Measurements from ENCODE around the gene FANCD2. TPM values are rescaled to one million over a fixed set of nuclear protein-coding genes. Genes with fewer than 3 reads are reported as not detected.

The FANCD2 gene
- polyA plus RNA-seq, 3 donors: 1.3 to 11.6 (median 2.4) TPM

GRCh38 chr3:10010878-10011465 is 15.3 kb upstream of the FANCD2 start:
- TF ChIP-seq CTCF (IDR thresholded peaks at IDR 0.05): no peak
- peaks cover 0 to 5% of the 10 kb centered on the region in 2 donors for H3K36me3 Mint-ChIP-seq
- Histone ChIP-seq H3K9ac (ENCODE audit: insufficient read depth, low read length, poor library complexity, severe bottlenecking) (peak overlapping the region; percentile 43), H3K79me2 (ENCODE audit: insufficient read depth, low read length) (no peaks in the 10 kb centered on the region), H3K36me3 (replicated peaks in 1 of 2; ENCODE audit: control insufficient read depth in 1 of 2, insufficient read depth in 2 of 2, low read length in 2 of 2) (no peaks in the 10 kb centered on the region), H3K4me1 (ENCODE audit: control insufficient read depth in 1 of 2, insufficient read depth in 2 of 2, low read length in 2 of 2) (peaks cover 46 to 49% of the 10 kb centered on the region in 2 donors), H3K4me3 (replicated peaks in 1 of 3; ENCODE audit: low read depth in 2 of 3, low read length in 3 of 3) (peak overlapping the region; percentile 51 to 82 (median 55)), H3K27ac (ENCODE audit: low read depth in 1 of 2, low read length in 2 of 2) (no peak overlapping the region), H4K20me1 (ENCODE audit: insufficient read depth, low read length) (no peaks in the 10 kb centered on the region), H3K27me3 (ENCODE audit: control insufficient read depth in 2 of 2, insufficient read depth in 2 of 2, low read length in 2 of 2) (no peaks in the 10 kb centered on the region), H3K4me2 (replicated peaks; ENCODE audit: extremely low read depth, low read length, poor library complexity, severe bottlenecking) (peak overlapping the region; percentile 95), H2AFZ (ENCODE audit: insufficient read depth, low read depth, low read length, poor library complexity, severe bottlenecking) (peak overlapping the region; percentile 96), H3K9me3 (replicated peaks in 1 of 2; ENCODE audit: control insufficient read depth in 1 of 2, insufficient read depth in 1 of 2, low read length in 2 of 2) (no peaks in the 10 kb centered on the region)
- WGBS (ENCODE audit: insufficient coverage): under 1% methylated on average over 49 of the region's 51 CpGs
- peaks cover 0 to 7% (median 3%) of the 10 kb centered on the region in 3 donors for H3K27me3 Mint-ChIP-seq (ENCODE audit: low read depth in 3 of 3)
- DNase-seq: peak; percentile 90 to 92 (median 91)
- H3K27ac Mint-ChIP-seq: peak overlapping the region in 1 of 7 donors; percentile 50
- H3K4me1 Mint-ChIP-seq: peaks cover 39% of the 10 kb centered on the region
- intact Hi-C loops (cut with micrococcal nuclease): loop anchor here (1.0 to 2.0 kb wide), 2 partner anchors 16 to 280 kb away; partner anchors contain the start of genes BRPF1 (in 1 of the 2) and FANCD2 (in 1 of the 2)
- peak overlapping the region; percentile 68 to 82 for H3K4me3 Mint-ChIP-seq
- H3K9me3 Mint-ChIP-seq: no peaks in the 10 kb centered on the region

- H3K36me3 ChIP-seq (replicated peaks in 1 of 2; ENCODE audit: control insufficient read depth in 1 of 2, insufficient read depth in 2 of 2, low read length in 2 of 2): no peaks in the 10 kb centered on the region
- H4K20me1 ChIP-seq (ENCODE audit: insufficient read depth, low read length): no peaks in the 10 kb centered on the region
- H3K27ac ChIP-seq (ENCODE audit: low read depth in 1 of 2, low read length in 2 of 2): no peak overlapping the region
- intact Hi-C loops (cut with micrococcal nuclease): loop anchor here (1.0 to 2.0 kb wide), 2 partner anchors 15 to 280 kb away; partner anchors contain the start of genes BRPF1 (in 1 of the 2) and FANCD2 (in 1 of the 2)
- no peak overlapping the region for H3K9ac ChIP-seq (ENCODE audit: insufficient read depth, low read length, poor library complexity, severe bottlenecking)
- no peak for DNase-seq
- no peaks in the 10 kb centered on the region for H3K9me3 Mint-ChIP-seq
- H3K36me3 Mint-ChIP-seq: peaks cover 0 to 5% of the 10 kb centered on the region in 2 donors
- H3K27me3 ChIP-seq (ENCODE audit: control insufficient read depth in 2 of 2, insufficient read depth in 2 of 2, low read length in 2 of 2): no peaks in the 10 kb centered on the region
- peaks cover 53 to 56% of the 10 kb centered on the region in 2 donors for H3K4me1 ChIP-seq (ENCODE audit: control insufficient read depth in 1 of 2, insufficient read depth in 2 of 2, low read length in 2 of 2)
- H3K79me2 ChIP-seq (ENCODE audit: insufficient read depth, low read length): no peaks in the 10 kb centered on the region
- WGBS (ENCODE audit: insufficient coverage): 59% methylated on average over 2 of the region's 8 CpGs
- H3K4me3 Mint-ChIP-seq: peak overlapping the region; percentile 41 to 42
- H3K4me2 ChIP-seq (replicated peaks; ENCODE audit: extremely low read depth, low read length, poor library complexity, severe bottlenecking): peak overlapping the region; percentile 95
- peak overlapping the region in 1 of 7 donors; percentile 30 for H3K27ac Mint-ChIP-seq
- H2AFZ ChIP-seq (ENCODE audit: insufficient read depth, low read depth, low read length, poor library complexity, severe bottlenecking): peak overlapping the region; percentile 96
- peaks cover 45% of the 10 kb centered on the region for H3K4me1 Mint-ChIP-seq
- no peaks in the 10 kb centered on the region for H3K9me3 ChIP-seq (replicated peaks in 1 of 2; ENCODE audit: control insufficient read depth in 1 of 2, insufficient read depth in 1 of 2, low read length in 2 of 2)
- no peak for TF ChIP-seq CTCF (IDR thresholded peaks at IDR 0.05)
- peaks cover 0 to 6% (median 3%) of the 10 kb centered on the region in 3 donors for H3K27me3 Mint-ChIP-seq (ENCODE audit: low read depth in 3 of 3)
- peak overlapping the region in 1 of 3 experiments; percentile 82 for H3K4me3 ChIP-seq (replicated peaks in 1 of 3; ENCODE audit: low read depth in 2 of 3, low read length in 3 of 3)
Observed at GRCh38 chr3:10011631-10012030, 14.6 kb upstream of the FANCD2 start.
